Thyroid gland (tissue), 4 donors: ENCODE data around the gene ARHGEF10L.

ENCODE experiments used
- POLR2A ChIP-seq, 2 donors: fragments of 450-650 bp; IDR thresholded peaks; one replicate each; pipeline ENCODE4 v1.6.1; 2017; ENCODE audit warnings: antibody characterized with exemption in 2 of 2, mild to moderate bottlenecking in 2 of 2, moderate library complexity in 1 of 2
- TF ChIP-seq, protein P1 (sequence below), 6 experiments: fragments of 200-600 bp in 3 of 6; fragments of 450-650 bp in 3 of 6; sonication (generic) in 3 of 6; IDR thresholded peaks; one replicate each; pipeline ENCODE4 v1.5.1; 2016 to 2019; ENCODE audit warnings: antibody characterized with exemption in 6 of 6, mild to moderate bottlenecking in 2 of 6, inconsistent platforms in 1 of 6, moderate library complexity in 1 of 6

DNA sequence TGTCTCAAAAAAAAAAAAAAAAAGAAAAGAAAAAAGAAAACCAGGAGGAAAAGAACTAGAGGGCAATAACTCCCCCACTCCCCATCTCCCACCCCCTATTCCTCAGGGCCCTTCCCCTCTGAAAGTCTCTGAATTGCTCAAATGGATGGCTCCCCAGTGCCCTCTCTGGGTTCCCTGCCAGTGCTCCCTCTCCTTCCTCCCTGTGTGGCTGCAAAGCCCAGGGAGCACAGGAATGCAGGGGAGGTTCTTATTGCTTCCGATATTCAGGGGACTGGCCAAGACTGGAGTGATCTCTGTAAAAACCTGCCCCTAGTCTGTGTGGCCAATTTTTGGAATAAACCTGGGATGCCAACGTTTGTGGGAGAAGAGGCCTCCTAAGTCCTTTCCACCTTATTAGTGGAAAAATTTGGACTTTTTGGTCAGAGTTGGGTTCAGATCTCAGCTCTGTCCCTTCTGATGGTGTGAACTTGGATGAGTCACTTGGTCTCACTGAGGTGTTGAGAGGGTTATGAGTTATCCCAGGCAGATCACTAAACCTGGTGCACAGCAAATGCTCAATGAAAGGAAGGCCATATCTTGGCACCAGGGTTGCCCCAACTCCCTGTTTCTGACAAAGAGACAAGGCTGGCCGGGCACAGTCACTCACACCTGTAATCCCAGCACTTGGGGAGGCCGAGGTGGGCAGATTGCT, 13.4 kb upstream of the ARHGEF10L start:
- TF ChIP-seq POLR2A (IDR thresholded peaks at IDR 0.05) = no peak
- TF ChIP-seq, protein P1, sequence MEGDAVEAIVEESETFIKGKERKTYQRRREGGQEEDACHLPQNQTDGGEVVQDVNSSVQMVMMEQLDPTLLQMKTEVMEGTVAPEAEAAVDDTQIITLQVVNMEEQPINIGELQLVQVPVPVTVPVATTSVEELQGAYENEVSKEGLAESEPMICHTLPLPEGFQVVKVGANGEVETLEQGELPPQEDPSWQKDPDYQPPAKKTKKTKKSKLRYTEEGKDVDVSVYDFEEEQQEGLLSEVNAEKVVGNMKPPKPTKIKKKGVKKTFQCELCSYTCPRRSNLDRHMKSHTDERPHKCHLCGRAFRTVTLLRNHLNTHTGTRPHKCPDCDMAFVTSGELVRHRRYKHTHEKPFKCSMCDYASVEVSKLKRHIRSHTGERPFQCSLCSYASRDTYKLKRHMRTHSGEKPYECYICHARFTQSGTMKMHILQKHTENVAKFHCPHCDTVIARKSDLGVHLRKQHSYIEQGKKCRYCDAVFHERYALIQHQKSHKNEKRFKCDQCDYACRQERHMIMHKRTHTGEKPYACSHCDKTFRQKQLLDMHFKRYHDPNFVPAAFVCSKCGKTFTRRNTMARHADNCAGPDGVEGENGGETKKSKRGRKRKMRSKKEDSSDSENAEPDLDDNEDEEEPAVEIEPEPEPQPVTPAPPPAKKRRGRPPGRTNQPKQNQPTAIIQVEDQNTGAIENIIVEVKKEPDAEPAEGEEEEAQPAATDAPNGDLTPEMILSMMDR (IDR thresholded peaks at IDR 0.05) = no peak
